ENCODE data around the gene IQSEC1. TPM values are rescaled to one million over a fixed set of nuclear protein-coding genes. Genes with fewer than 3 reads are reported as not detected.

Gene IQSEC1
- total and polyA plus RNA-seq, 2 experiments from 2014 or later = 8.0 to 51.9 TPM

DNA sequence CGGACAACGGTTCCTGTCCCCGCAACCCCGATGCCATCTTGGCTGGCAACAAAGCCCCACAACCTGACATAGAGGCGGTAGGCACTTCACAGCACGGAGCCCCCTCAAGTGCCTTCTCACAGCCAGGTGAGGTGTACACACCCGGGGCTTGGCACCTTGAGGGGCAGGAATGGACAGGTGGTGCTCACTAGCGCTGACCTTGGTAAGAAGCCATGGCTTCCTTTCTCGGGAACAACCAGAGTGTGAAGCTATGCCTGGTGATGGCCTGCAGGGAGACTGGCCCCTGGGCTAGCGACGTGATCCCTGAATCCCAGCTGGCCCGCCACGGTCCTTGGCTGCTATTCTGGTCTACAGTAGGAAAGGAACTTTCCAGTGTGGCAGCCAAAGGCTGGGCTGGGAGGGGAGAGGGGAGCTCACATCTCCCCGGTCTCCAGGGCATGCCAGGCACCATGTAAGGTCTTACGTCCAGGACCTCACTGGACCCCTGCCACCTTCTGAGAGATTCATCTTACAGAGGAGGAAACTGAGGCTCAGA, 161.3 kb downstream of the IQSEC1 start:
- H2AFZ ChIP-seq = no peak overlapping the region
- H3K36me3 ChIP-seq (ENCODE audit: insufficient read depth) = no peaks in the 10 kb centered on the region; the same call in 1 of the 2 replicates
- no peak overlapping the region for H3K4me2 ChIP-seq
- H3K27ac Mint-ChIP-seq = no peak overlapping the region
- no peak overlapping the region for H3K4me3 Mint-ChIP-seq
- H3K4me1 Mint-ChIP-seq = 0 out of 3 replicates have a peak, but pooled peaks cover 2% of the 10 kb centered on the region
- no peaks in the 10 kb centered on the region for H3K79me2 ChIP-seq (replicated peaks; ENCODE audit: insufficient read depth)
- H3K27ac ChIP-seq (ENCODE audit: low read depth) = no peak overlapping the region
- H3F3A ChIP-seq (replicated peaks; ENCODE audit: low read depth) = no peaks in the 10 kb centered on the region
- TF ChIP-seq ZNF331 (CRISPR knock-in tag; IDR thresholded peaks at IDR 0.05; ENCODE audit: low read depth) = no peak
- TF ChIP-seq CREB1 (CRISPR knock-in tag; IDR thresholded peaks at IDR 0.05; ENCODE audit: low read depth) = no peak
- TF ChIP-seq, protein P1, sequence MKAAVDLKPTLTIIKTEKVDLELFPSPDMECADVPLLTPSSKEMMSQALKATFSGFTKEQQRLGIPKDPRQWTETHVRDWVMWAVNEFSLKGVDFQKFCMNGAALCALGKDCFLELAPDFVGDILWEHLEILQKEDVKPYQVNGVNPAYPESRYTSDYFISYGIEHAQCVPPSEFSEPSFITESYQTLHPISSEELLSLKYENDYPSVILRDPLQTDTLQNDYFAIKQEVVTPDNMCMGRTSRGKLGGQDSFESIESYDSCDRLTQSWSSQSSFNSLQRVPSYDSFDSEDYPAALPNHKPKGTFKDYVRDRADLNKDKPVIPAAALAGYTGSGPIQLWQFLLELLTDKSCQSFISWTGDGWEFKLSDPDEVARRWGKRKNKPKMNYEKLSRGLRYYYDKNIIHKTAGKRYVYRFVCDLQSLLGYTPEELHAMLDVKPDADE (IDR thresholded peaks at IDR 0.05) = no peak
- no peak for TF ChIP-seq NANOG (IDR thresholded peaks at IDR 0.05; ENCODE audit: borderline replicate concordance)
- no peak for TF ChIP-seq EZH2 (IDR thresholded peaks at IDR 0.05; ENCODE audit: low read depth, unreplicated experiment)
- no peak for TF ChIP-seq CTCF (conservative IDR thresholded peaks at IDR 0.05; ENCODE audit: low read depth in 2 of 2)
- no peak for TF ChIP-seq EZH2phosphoT487 (IDR thresholded peaks at IDR 0.05; ENCODE audit: unreplicated experiment)
- no peak for TF ChIP-seq REST (IDR thresholded peaks at IDR 0.05; ENCODE audit: unreplicated experiment)
- H3K4me1 ChIP-seq (ENCODE audit: insufficient read depth) = no peaks in the 10 kb centered on the region
- DNase-seq (ENCODE audit: low spot score) (no peak), ATAC-seq (no peak)
- H4K20me1 ChIP-seq (replicated peaks; ENCODE audit: insufficient read depth) = no peaks in the 10 kb centered on the region
- H3K36me3 Mint-ChIP-seq (ENCODE audit: low read depth) = peaks cover 41% of the 10 kb centered on the region
- H3K9me3 Mint-ChIP-seq = no peaks in the 10 kb centered on the region
- no peaks in the 10 kb centered on the region for H3K9me2 ChIP-seq (ENCODE audit: insufficient read depth)
- no peaks in the 10 kb centered on the region for H3K27me3 ChIP-seq (ENCODE audit: insufficient read depth)
- no peak overlapping the region for H3K4me3 ChIP-seq
- peaks cover 11% of the 10 kb centered on the region for H3K27me3 Mint-ChIP-seq (ENCODE audit: insufficient read depth, low read depth, poor library complexity)
